HCT116 (cell line): Measurements from ENCODE around the gene TBC1D19.

ENCODE experiments used
- EGR1 ChIP-seq: IDR thresholded peaks from 2 replicates; pipeline ENCODE4 v1.6.1; 2012; ENCODE audit warnings: low read depth
- EZH2 ChIP-seq: fragments of 200-600 bp; sonication (generic); IDR thresholded peaks from 2 replicates; pipeline ENCODE4 v1.6.1; 2017; ENCODE audit warnings: antibody characterized with exemption, mixed run types
- EZH2phosphoT487 ChIP-seq: fragments of 200-600 bp; IDR thresholded peaks from 2 replicates; pipeline ENCODE4 v1.6.1; 2018; ENCODE audit warnings: antibody characterized with exemption, borderline replicate concordance
- JUND ChIP-seq: IDR thresholded peaks from 2 replicates; pipeline ENCODE4 v1.6.1; 2012
- MAX ChIP-seq: IDR thresholded peaks from 2 replicates; pipeline ENCODE4 v1.6.1; 2012
- POLR2A ChIP-seq: IDR thresholded peaks from 2 replicates; pipeline ENCODE4 v1.7.0; 2011; ENCODE audit warnings: borderline replicate concordance; ENCODE audit not compliant: insufficient read depth, insufficient read length; ENCODE audit errors: extremely low read depth
- POLR2AphosphoS5 ChIP-seq: IDR thresholded peaks from 2 replicates; pipeline ENCODE4 v1.6.1; 2011; ENCODE audit warnings: mild to moderate bottlenecking, low read depth, low read length, moderate library complexity
- RAD21 ChIP-seq: IDR thresholded peaks from 2 replicates; pipeline ENCODE4 v1.6.1; 2012; ENCODE audit warnings: low read depth, mild to moderate bottlenecking
- SP1 ChIP-seq: IDR thresholded peaks from 2 replicates; pipeline ENCODE4 v1.6.1; 2012; ENCODE audit warnings: low read depth
- YY1 ChIP-seq: IDR thresholded peaks from 2 replicates; pipeline ENCODE4 v1.6.1; 2011; ENCODE audit warnings: low read length, low read depth, moderate library complexity, mild to moderate bottlenecking; ENCODE audit not compliant: insufficient replicate concordance; ENCODE audit errors: extremely low read depth
- ZFX ChIP-seq: fragments of 450-650 bp; IDR thresholded peaks from 2 replicates; pipeline ENCODE4 v1.6.1; 2017
- TF ChIP-seq, protein P1 (sequence below), 3 experiments: fragments of 200-600 bp in 1 of 3; sonication (generic) in 1 of 3; IDR thresholded peaks in 2 of 3; conservative IDR thresholded peaks in 1 of 3; 2 replicates each; pipeline ENCODE4 v1.5.1; 2012 to 2017; ENCODE audit warnings: low read depth in 2 of 3, low read length in 2 of 3, antibody characterized with exemption in 1 of 3, borderline replicate concordance in 1 of 3, control low read depth in 1 of 3, mild to moderate bottlenecking in 1 of 3, mixed read lengths in 1 of 3, mixed run types in 1 of 3, moderate library complexity in 1 of 3; ENCODE audit not compliant: insufficient read depth in 1 of 3
- TF ChIP-seq, protein P2 (sequence below): IDR thresholded peaks from 2 replicates; pipeline ENCODE4 v1.6.1; 2011; ENCODE audit warnings: mild to moderate bottlenecking, low read length, moderate library complexity; ENCODE audit not compliant: insufficient replicate concordance; ENCODE audit errors: extremely low read depth

DNA sequence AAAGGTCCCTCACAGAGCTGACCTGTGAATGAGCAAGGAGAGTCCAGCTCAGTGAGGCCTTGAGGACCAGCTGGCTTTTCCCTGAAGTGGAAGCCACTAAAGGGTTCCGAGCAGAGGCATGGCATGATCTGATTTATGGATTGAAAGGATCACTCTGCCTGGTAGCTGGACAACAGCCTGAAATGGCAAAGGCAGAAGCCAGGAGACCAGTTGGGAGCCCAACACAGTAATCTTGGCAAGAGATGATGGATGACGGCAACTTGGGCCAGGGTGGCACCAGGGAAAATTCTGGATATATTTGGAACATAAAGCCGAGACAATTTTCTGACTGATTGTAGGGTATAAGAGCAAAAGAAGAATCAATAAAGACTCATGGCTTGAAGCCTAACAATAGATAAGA lies 207.5 kb downstream of the TBC1D19 start:
- TF ChIP-seq JUND, result no peak
- TF ChIP-seq YY1, result no peak
- TF ChIP-seq, protein P1, sequence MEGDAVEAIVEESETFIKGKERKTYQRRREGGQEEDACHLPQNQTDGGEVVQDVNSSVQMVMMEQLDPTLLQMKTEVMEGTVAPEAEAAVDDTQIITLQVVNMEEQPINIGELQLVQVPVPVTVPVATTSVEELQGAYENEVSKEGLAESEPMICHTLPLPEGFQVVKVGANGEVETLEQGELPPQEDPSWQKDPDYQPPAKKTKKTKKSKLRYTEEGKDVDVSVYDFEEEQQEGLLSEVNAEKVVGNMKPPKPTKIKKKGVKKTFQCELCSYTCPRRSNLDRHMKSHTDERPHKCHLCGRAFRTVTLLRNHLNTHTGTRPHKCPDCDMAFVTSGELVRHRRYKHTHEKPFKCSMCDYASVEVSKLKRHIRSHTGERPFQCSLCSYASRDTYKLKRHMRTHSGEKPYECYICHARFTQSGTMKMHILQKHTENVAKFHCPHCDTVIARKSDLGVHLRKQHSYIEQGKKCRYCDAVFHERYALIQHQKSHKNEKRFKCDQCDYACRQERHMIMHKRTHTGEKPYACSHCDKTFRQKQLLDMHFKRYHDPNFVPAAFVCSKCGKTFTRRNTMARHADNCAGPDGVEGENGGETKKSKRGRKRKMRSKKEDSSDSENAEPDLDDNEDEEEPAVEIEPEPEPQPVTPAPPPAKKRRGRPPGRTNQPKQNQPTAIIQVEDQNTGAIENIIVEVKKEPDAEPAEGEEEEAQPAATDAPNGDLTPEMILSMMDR (IDR thresholded peaks at IDR 0.05 in 2 of 3, conservative IDR thresholded peaks at IDR 0.05 in 1 of 3; ENCODE audit: borderline replicate concordance in 1 of 3, insufficient read depth in 1 of 3, low read depth in 2 of 3, low read length in 2 of 3), result no peak
- TF ChIP-seq MAX, result no peak
- TF ChIP-seq POLR2AphosphoS5, result no peak
- no peak for TF ChIP-seq RAD21
- TF ChIP-seq EZH2, result no peak
- no peak for TF ChIP-seq EZH2phosphoT487
- TF ChIP-seq POLR2A, result no peak
- TF ChIP-seq ZFX, result no peak
- no peak for TF ChIP-seq SP1
- no peak for TF ChIP-seq EGR1
- TF ChIP-seq, protein P2, sequence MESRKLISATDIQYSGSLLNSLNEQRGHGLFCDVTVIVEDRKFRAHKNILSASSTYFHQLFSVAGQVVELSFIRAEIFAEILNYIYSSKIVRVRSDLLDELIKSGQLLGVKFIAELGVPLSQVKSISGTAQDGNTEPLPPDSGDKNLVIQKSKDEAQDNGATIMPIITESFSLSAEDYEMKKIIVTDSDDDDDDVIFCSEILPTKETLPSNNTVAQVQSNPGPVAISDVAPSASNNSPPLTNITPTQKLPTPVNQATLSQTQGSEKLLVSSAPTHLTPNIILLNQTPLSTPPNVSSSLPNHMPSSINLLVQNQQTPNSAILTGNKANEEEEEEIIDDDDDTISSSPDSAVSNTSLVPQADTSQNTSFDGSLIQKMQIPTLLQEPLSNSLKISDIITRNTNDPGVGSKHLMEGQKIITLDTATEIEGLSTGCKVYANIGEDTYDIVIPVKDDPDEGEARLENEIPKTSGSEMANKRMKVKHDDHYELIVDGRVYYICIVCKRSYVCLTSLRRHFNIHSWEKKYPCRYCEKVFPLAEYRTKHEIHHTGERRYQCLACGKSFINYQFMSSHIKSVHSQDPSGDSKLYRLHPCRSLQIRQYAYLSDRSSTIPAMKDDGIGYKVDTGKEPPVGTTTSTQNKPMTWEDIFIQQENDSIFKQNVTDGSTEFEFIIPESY, result no peak
